Muscle of leg (tissue), 11 donors: ENCODE results near the gene ASCC2. TPM values are rescaled to one million over a fixed set of nuclear protein-coding genes. Genes with fewer than 3 reads are reported as not detected.
"Not testable (repeated sequence)": the region's sequence is repeated elsewhere in the genome, so short reads cannot be mapped to it uniquely, and the experiment has no call there.

Source experiments
- DNase-seq: peaks from one replicate; pipeline ENCODE4 v3.0.0; 2013
- H3K27ac ChIP-seq: one replicate; pipeline ENCODE4 v1.5.1; 2013; ENCODE audit warnings: mild to moderate bottlenecking, low read length, control low read depth
- H3K27me3 ChIP-seq: one replicate; pipeline ENCODE4 v1.6.1; 2013; ENCODE audit warnings: low read length; ENCODE audit not compliant: control insufficient read depth, insufficient read depth
- H3K36me3 ChIP-seq: one replicate; pipeline ENCODE4 v1.6.1; 2013; ENCODE audit warnings: low read length; ENCODE audit not compliant: control insufficient read depth, insufficient read depth
- H3K4me1 ChIP-seq: one replicate; pipeline ENCODE4 v1.6.1; 2013; ENCODE audit warnings: low read length; ENCODE audit not compliant: control insufficient read depth, insufficient read depth
- H3K4me3 ChIP-seq: one replicate; pipeline ENCODE4 v1.5.1; 2013; ENCODE audit warnings: low read length, control low read depth
- H3K9me3 ChIP-seq: replicated peaks from 2 replicates; pipeline ENCODE4 v1.6.1; 2013; ENCODE audit warnings: low read depth, low read length; ENCODE audit not compliant: control insufficient read depth
- WGBS: methylation state at CpG from one replicate; pipeline ENCODE4 v1.1.5; 2013; ENCODE audit warnings: missing lambda C conversion rate; ENCODE audit not compliant: insufficient coverage; 5-methylcytosine and 5-hydroxymethylcytosine counted together
- polyA plus RNA-seq, 8 donors: library from polyadenylated mRNA; unstranded; fragments of 120-200 nt; gene quantifications; one replicate each; pipeline versions ENCODE4 v1.2.1 to v1.2.3, GENCODE V29; 2013; ENCODE audit warnings: inconsistent platforms in 1 of 8, low replicate concordance in 1 of 8; ENCODE audit not compliant: insufficient read length in 8 of 8, insufficient read depth in 1 of 8
- total RNA-seq: library from RNA; stranded (reverse); fragments of 120-200 nt; gene quantifications from one replicate; pipeline ENCODE4 v1.2.4, GENCODE V29; 2013

Gene ASCC2
- total and polyA plus RNA-seq, 9 donors = 23.1 to 38.1 (median 34.4) TPM

DNA sequence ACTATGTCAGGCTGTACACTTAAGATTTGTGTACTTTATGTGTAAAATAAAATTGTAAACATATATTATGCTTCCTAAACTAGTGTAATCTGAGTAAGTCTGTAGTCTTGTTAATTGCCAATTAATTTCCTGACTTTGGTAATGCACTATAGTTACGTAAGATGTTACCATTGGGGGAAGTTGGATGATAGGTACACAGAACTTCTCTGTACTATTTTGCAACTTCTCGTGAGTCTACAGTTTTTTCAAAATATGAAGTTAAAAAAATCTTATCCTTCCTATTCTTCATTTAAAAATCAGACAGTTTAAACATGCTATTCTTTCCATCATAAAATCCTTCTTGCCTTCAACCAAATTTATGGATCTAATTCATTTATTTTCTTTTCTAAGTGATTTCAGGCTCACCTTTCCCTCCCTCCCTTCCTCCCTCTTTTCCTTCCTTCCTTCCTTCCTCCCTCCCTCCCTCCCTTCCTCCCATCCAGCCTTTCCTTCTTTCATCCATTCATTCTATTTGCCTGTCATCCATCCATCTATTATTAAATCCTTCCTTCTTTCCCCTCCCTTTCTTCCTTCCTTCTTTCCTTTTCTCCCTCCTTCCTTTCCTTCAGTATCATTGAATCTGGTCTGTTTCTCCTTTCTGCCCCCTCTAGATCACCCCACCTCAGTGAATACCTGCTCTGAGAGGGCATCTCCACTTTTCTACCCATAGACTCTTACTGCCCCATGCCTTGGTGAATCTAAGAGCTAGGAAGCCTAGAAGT lies 22.1 kb upstream of the ASCC2 start:
- Histone ChIP-seq H3K27ac (no peak overlapping the region), H3K4me3 (no peak overlapping the region), H3K4me1 (peaks cover 7% of the 10 kb centered on the region), H3K27me3 (no peaks in the 10 kb centered on the region), H3K36me3 (no peaks in the 10 kb centered on the region), H3K9me3 (no peaks in the 10 kb centered on the region)
- no peak for DNase-seq
- no CpG with 5 or more reads among the region's 2 CpGs for WGBS

- not testable (repeated sequence) for DNase-seq
- WGBS = 63% methylated on average over 7 of the region's 9 CpGs
Observed at GRCh38 chr22:29859030-29859429, 21.0 kb upstream of the ASCC2 start.

GRCh38 chr22:29856496-29856895 lies 18.4 kb upstream of the ASCC2 start:
- Histone ChIP-seq H3K36me3 (no peaks in the 10 kb centered on the region), H3K27ac (no peak overlapping the region), H3K4me1 (peaks cover 7% of the 10 kb centered on the region), H3K4me3 (no peak overlapping the region), H3K27me3 (no peaks in the 10 kb centered on the region), H3K9me3 (no peaks in the 10 kb centered on the region)
- no peak for DNase-seq
- WGBS = 47% methylated on average over 2 of the region's 3 CpGs

More at GRCh38 chr22:29859030-29859429, 21.0 kb upstream of the ASCC2 start:
- H3K27me3 ChIP-seq, H3K4me1 ChIP-seq, H3K4me3 ChIP-seq, H3K27ac ChIP-seq, H3K9me3 ChIP-seq, H3K36me3 ChIP-seq: not testable (repeated sequence)

- peak overlapping the region; percentile 7 for H3K27ac ChIP-seq
- H3K4me3 ChIP-seq = no peak overlapping the region
- no peaks in the 10 kb centered on the region for H3K36me3 ChIP-seq
- H3K9me3 ChIP-seq = no peaks in the 10 kb centered on the region
- H3K27me3 ChIP-seq = peaks cover 2% of the 10 kb centered on the region
- peaks cover 7% of the 10 kb centered on the region for H3K4me1 ChIP-seq
- 49% methylated on average over 10 of the region's 10 CpGs for WGBS
- peak; percentile 46 for DNase-seq
Observed at GRCh38 chr22:29855611-29856181, 17.6 kb upstream of the ASCC2 start.

DNA sequence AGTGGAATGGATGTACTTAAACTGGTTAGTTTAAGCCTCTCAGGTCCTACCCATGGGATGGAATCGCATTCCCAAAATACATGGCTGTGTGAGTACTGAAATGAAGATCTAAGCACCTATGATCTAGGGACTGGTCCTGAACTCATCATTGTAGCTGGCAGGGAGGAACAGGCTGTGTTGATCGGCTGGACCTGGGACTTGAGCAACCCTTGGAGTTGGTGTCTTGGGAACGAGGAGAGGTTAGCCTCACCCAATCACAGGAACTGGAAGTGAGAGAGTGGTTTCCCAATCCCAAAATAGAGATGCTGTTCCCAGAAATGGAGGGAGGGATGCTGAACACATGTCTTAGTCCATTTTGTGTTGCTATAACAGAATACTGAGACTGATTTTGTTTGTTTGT lies 16.4 kb upstream of the ASCC2 start:
- Histone ChIP-seq H3K27me3 (peaks cover 2% of the 10 kb centered on the region), H3K4me1 (peaks cover 7% of the 10 kb centered on the region), H3K36me3 (no peaks in the 10 kb centered on the region), H3K9me3 (no peaks in the 10 kb centered on the region), H3K27ac (no peak overlapping the region), H3K4me3 (no peak overlapping the region)
- WGBS = 90% methylated on average over 2 of the region's 3 CpGs
- DNase-seq = no peak

- H3K36me3 ChIP-seq = no peaks in the 10 kb centered on the region
- 9% methylated on average over 1 of the region's 3 CpGs for WGBS
- H3K9me3 ChIP-seq = peaks cover 6% of the 10 kb centered on the region
- no peaks in the 10 kb centered on the region for H3K4me1 ChIP-seq
- H3K4me3 ChIP-seq = no peak overlapping the region
- H3K27ac ChIP-seq = no peak overlapping the region
- peaks cover 2% of the 10 kb centered on the region for H3K27me3 ChIP-seq
- peak; percentile 72 for DNase-seq
Observed at GRCh38 chr22:29848111-29848510, 10.0 kb upstream of the ASCC2 start.

- Histone ChIP-seq H3K36me3 (no peaks in the 10 kb centered on the region), H3K27me3 (peaks cover 2% of the 10 kb centered on the region), H3K9me3 (peaks cover 6% of the 10 kb centered on the region), H3K27ac (no peak overlapping the region), H3K4me1 (no peaks in the 10 kb centered on the region), H3K4me3 (no peak overlapping the region)
- DNase-seq = no peak
- WGBS = no CpG with 5 or more reads among the region's 2 CpGs
Observed at GRCh38 chr22:29846290-29846689, 8.2 kb upstream of the ASCC2 start.

GRCh38 chr22:29842740-29843139 lies 4.7 kb upstream of the ASCC2 start:
- Histone ChIP-seq H3K4me3 (no peak overlapping the region), H3K9me3 (peaks cover 6% of the 10 kb centered on the region), H3K36me3 (no peaks in the 10 kb centered on the region), H3K27ac (no peak overlapping the region), H3K27me3 (no peaks in the 10 kb centered on the region), H3K4me1 (peaks cover 3% of the 10 kb centered on the region)
- DNase-seq = peak; percentile 90
- no CpG with 5 or more reads among the region's 2 CpGs for WGBS

DNA sequence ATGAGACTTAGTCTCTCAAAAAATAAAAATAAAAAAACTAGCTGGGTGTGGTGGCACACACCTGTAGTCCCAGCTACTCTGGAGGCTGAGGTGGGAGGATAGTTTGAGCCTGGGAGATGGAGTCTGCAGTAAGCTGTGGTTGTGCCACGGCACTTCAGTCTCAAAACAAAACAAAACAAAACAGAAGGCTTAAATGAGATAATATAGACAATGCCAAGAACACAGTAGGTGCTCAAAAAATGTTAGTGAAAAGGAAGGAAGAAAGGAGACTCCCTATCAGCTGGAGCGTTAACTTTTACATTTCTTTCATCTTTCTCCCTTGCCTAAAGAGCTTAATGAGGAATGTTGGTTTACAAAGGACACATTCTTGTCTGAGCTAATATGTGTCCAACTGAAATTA lies 4.1 kb upstream of the ASCC2 start:
- H3K4me3 ChIP-seq = no peak overlapping the region
- no CpG with 5 or more reads among the region's 2 CpGs for WGBS
- H3K27me3 ChIP-seq = no peaks in the 10 kb centered on the region
- peaks cover 6% of the 10 kb centered on the region for H3K9me3 ChIP-seq
- no peak for DNase-seq
- no peaks in the 10 kb centered on the region for H3K36me3 ChIP-seq
- no peak overlapping the region for H3K27ac ChIP-seq
- H3K4me1 ChIP-seq = peaks cover 8% of the 10 kb centered on the region

DNA sequence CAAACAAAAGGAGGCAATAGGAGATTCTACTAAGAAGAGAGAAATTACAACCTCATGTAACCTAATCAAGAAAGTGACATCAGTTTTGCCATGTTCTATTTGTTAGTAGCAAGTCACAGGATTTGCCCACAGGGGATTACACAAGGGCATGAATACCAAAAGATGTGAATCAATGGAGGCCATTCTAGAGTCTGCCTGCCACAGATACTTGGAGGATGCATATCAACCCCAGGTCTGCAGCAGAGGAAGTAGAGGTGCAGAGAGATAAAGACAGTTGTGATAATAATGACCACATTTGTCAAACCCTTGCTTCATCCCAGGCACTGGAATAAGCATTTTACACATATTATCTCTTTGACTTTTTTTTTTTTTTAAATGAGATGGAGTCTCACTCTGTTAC lies 2.4 kb upstream of the ASCC2 start:
- Histone ChIP-seq H3K4me1 (peaks cover 9% of the 10 kb centered on the region), H3K4me3 (no peak overlapping the region), H3K27me3 (no peaks in the 10 kb centered on the region), H3K27ac (no peak overlapping the region), H3K36me3 (peaks cover 3% of the 10 kb centered on the region), H3K9me3 (no peaks in the 10 kb centered on the region)
- DNase-seq = no peak
